HAP-1 (cell line): ENCODE results near the gene NAPA.

Source experiments
- DNase-seq, 2 experiments: peaks; one replicate each; pipeline ENCODE4 v3.0.0-alpha.2; 2016 to 2020; ENCODE audit warnings: low spot score in 2 of 2
- H3K27me3 ChIP-seq: fragments of 250-450 bp; sonication (Bioruptor Pico); 2 replicates; pipeline ENCODE4 v1.5.1; 2020; ENCODE audit warnings: low read depth, mild to moderate bottlenecking, moderate library complexity
- H3K36me3 ChIP-seq: fragments of 250-450 bp; sonication (Bioruptor Pico); replicated peaks from 2 replicates; pipeline ENCODE4 v1.5.1; 2020; ENCODE audit warnings: mild to moderate bottlenecking
- H3K4me1 ChIP-seq: fragments of 250-450 bp; sonication (Bioruptor Pico); 2 replicates; pipeline ENCODE4 v1.5.1; 2020; ENCODE audit warnings: mild to moderate bottlenecking
- H3K4me3 ChIP-seq: fragments of 250-450 bp; sonication (Bioruptor Pico); 2 replicates; pipeline ENCODE4 v1.5.1; 2020; ENCODE audit warnings: mild to moderate bottlenecking, moderate library complexity
- H3K9me3 ChIP-seq: fragments of 250-450 bp; sonication (Bioruptor Pico); 2 replicates; pipeline ENCODE4 v1.5.1; 2020; ENCODE audit warnings: mild to moderate bottlenecking, moderate library complexity
- in situ Hi-C: fragments of 300-500 bp; cut with MboI; formaldehyde crosslinking; loops from 3 replicates; pipeline ENCODE4 v1.14.3; 2020; ENCODE audit warnings: low sequenced_read_pairs, inconsistent platforms, mixed read lengths

Gene NAPA

DNA sequence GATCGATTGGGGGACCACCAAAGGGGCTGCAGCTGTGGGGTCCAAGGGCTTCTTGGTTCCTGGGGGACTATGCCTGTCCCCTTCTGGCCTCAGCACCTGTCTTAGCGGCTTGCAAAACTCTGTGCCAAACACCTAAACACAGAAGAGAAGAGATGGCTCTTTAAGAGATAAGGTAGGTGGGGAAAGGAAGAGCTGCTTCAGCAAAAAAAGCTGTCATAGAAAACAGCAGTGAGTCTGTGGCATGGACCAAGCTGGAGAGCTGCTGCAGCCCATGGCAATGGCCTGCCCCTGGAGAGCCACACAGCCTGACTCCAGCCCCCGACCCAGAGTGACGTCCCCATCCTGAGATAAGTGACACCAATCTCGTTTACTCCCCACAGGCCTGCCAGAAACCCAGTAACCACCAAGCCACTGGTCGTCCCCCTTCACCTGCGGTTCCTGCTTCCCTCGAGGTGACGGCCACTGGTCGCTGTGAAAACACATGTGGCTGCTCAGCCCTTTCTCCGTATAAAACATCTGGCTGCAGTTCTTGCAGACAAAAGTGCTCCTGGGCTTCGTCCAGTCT is 25.0 kb upstream of the NAPA start:
- in situ Hi-C loops = no loop called here
- Histone ChIP-seq H3K4me1 (peaks cover 4% of the 10 kb centered on the region; the same call in 1 of the 2 replicates), H3K4me3 (no peak overlapping the region), H3K27me3 (no peaks in the 10 kb centered on the region), H3K9me3 (no peaks in the 10 kb centered on the region), H3K36me3 (no peaks in the 10 kb centered on the region)
- no peak for DNase-seq

GRCh38 chr19:47538812-47539211 is 23.9 kb upstream of the NAPA start:
- Histone ChIP-seq H3K9me3 (no peaks in the 10 kb centered on the region), H3K27me3 (no peaks in the 10 kb centered on the region), H3K4me1 (peaks cover 4% of the 10 kb centered on the region; the same call in 1 of the 2 replicates), H3K4me3 (no peak overlapping the region), H3K36me3 (no peaks in the 10 kb centered on the region)
- no peak for DNase-seq
- in situ Hi-C loops = no loop called here

GRCh38 chr19:47537493-47537892 is 22.6 kb upstream of the NAPA start:
- Histone ChIP-seq H3K4me3 (no peak overlapping the region), H3K27me3 (no peaks in the 10 kb centered on the region), H3K9me3 (no peaks in the 10 kb centered on the region), H3K4me1 (peaks cover 4% of the 10 kb centered on the region; the same call in 1 of the 2 replicates), H3K36me3 (no peaks in the 10 kb centered on the region)
- in situ Hi-C loops = no loop called here
- DNase-seq = no peak

GRCh38 chr19:47534628-47535027 is 19.8 kb upstream of the NAPA start:
- Histone ChIP-seq H3K9me3 (no peaks in the 10 kb centered on the region), H3K36me3 (no peaks in the 10 kb centered on the region), H3K27me3 (no peaks in the 10 kb centered on the region; the same call in 1 of the 2 replicates), H3K4me1 (no peaks in the 10 kb centered on the region), H3K4me3 (no peak overlapping the region)
- no peak for DNase-seq
- in situ Hi-C loops = no loop called here

GRCh38 chr19:47531640-47532387 is 17.0 kb upstream of the NAPA start:
- H3K27me3 ChIP-seq = no peaks in the 10 kb centered on the region; the same call in 1 of the 2 replicates
- DNase-seq = no peak
- in situ Hi-C loops = no loop called here
- no peaks in the 10 kb centered on the region for H3K4me1 ChIP-seq
- no peaks in the 10 kb centered on the region for H3K9me3 ChIP-seq
- H3K4me3 ChIP-seq = no peak overlapping the region
- H3K36me3 ChIP-seq = no peaks in the 10 kb centered on the region

- H3K27me3 ChIP-seq = no peaks in the 10 kb centered on the region; the same call in 1 of the 2 replicates
- H3K9me3 ChIP-seq = no peaks in the 10 kb centered on the region
- no peak overlapping the region for H3K4me3 ChIP-seq
- no peak for DNase-seq
- H3K4me1 ChIP-seq = no peaks in the 10 kb centered on the region
- H3K36me3 ChIP-seq = no peaks in the 10 kb centered on the region
- in situ Hi-C loops = no loop called here
These were observed 14.3 kb upstream of the NAPA start for GRCh38 chr19:47529018-47529742.

GRCh38 chr19:47526798-47527197 is 11.9 kb upstream of the NAPA start:
- Histone ChIP-seq H3K9me3 (no peaks in the 10 kb centered on the region), H3K36me3 (no peaks in the 10 kb centered on the region), H3K27me3 (no peaks in the 10 kb centered on the region; the same call in 1 of the 2 replicates), H3K4me1 (no peaks in the 10 kb centered on the region), H3K4me3 (no peak overlapping the region)
- in situ Hi-C loops = no loop called here
- no peak for DNase-seq

DNA sequence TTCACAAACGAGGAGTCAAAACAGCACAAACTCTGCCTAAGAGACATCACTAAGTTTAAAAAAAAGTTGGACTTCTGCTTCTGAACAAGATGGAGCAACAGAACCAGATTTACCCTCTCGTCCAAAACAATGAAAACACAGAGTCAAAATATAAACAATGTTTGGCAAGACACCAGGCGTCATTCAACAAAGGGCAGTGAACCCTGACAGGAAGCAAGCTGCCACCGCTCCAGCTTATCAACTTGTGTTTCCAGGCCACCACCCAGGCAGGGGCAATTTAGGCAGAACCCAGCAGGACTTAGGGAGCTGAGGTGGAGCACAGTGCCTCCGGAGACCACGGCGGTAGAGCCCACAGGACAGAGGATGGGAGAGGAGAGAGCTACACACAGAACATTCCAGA is 8.6 kb upstream of the NAPA start:
- H3K9me3 ChIP-seq = no peaks in the 10 kb centered on the region
- H3K27me3 ChIP-seq = no peaks in the 10 kb centered on the region
- in situ Hi-C loops = no loop called here
- H3K4me1 ChIP-seq = peaks cover 6% of the 10 kb centered on the region
- no peak overlapping the region for H3K4me3 ChIP-seq
- no peaks in the 10 kb centered on the region for H3K36me3 ChIP-seq
- DNase-seq = no peak

- no peaks in the 10 kb centered on the region for H3K9me3 ChIP-seq
- in situ Hi-C loops = no loop called here
- DNase-seq = no peak
- H3K27me3 ChIP-seq = no peaks in the 10 kb centered on the region
- no peaks in the 10 kb centered on the region for H3K36me3 ChIP-seq
- peaks cover 6% of the 10 kb centered on the region for H3K4me1 ChIP-seq
- no peak overlapping the region for H3K4me3 ChIP-seq
These were observed 6.8 kb upstream of the NAPA start for GRCh38 chr19:47521473-47522180.

DNA sequence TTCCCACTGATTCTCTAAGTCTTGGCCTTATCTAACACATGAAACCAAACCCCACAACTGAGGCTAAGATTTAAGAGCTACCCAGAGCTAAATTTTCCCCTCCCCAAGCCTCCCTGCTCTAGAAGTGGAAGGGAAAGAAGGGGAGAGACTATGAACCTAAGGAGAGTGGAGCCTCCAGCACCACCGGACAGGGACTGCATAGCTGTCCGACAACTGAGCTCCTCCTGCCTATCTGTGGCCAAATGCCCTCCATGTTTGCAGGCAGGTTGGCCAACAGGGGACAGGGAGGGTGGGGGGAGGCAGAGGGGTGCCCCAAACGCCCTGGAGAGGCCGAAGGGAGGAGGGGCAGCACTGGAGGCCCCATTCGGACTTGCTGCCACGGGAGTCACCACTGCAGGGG is 6.0 kb upstream of the NAPA start:
- no peak overlapping the region for H3K4me3 ChIP-seq
- peaks cover 6% of the 10 kb centered on the region for H3K4me1 ChIP-seq
- no peak for DNase-seq
- no peaks in the 10 kb centered on the region for H3K27me3 ChIP-seq
- in situ Hi-C loops = no loop called here
- no peaks in the 10 kb centered on the region for H3K36me3 ChIP-seq
- H3K9me3 ChIP-seq = no peaks in the 10 kb centered on the region

GRCh38 chr19:47520343-47520806 is 5.5 kb upstream of the NAPA start:
- peak in 1 of 2 experiments; percentile 33 for DNase-seq
- Histone ChIP-seq H3K36me3 (no peaks in the 10 kb centered on the region), H3K27me3 (no peaks in the 10 kb centered on the region), H3K9me3 (no peaks in the 10 kb centered on the region), H3K4me3 (no peak overlapping the region), H3K4me1 (peaks cover 8% of the 10 kb centered on the region)
- in situ Hi-C loops = no loop called here

- no peak for DNase-seq
- in situ Hi-C loops = no loop called here
- Histone ChIP-seq H3K9me3 (no peaks in the 10 kb centered on the region), H3K4me1 (peaks cover 8% of the 10 kb centered on the region), H3K27me3 (no peaks in the 10 kb centered on the region), H3K36me3 (0 out of 2 replicates have a peak, but pooled peaks cover 3% of the 10 kb centered on the region), H3K4me3 (no peak overlapping the region)
These were observed 4.0 kb upstream of the NAPA start for GRCh38 chr19:47518854-47519253.

DNA sequence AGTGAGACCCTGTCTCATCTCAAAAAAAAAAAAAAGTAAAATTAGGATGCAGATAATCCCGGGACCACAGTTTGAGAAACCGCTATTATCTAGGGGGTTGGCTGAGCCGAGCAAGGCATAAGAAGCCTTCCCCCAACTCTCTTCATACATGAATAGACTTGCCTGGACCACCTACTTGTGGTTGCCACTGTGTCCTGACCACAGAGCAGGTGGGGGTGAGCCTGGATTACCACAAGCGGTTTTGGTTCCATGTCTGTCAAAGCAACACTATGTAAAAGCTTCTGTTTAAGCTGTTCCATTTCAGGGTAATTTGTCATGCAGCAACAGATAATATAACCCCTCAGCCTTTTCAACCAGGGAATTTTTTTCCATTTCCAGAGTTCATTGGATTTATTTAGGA is 3.3 kb upstream of the NAPA start:
- Histone ChIP-seq H3K9me3 (no peaks in the 10 kb centered on the region), H3K4me1 (peaks cover 8% of the 10 kb centered on the region), H3K4me3 (no peak overlapping the region), H3K27me3 (no peaks in the 10 kb centered on the region), H3K36me3 (0 out of 2 replicates have a peak, but pooled peaks cover 3% of the 10 kb centered on the region)
- in situ Hi-C loops = no loop called here
- no peak for DNase-seq
